GM21390 (cell line): ENCODE results near the gene C12orf76.

Source experiments
- ATAC-seq: cut with Tn5 transposase; IDR thresholded peaks from one replicate; pipeline ENCODE4 v1.9.1; 2021; ENCODE audit not compliant: unreplicated experiment

C12orf76 gene

DNA sequence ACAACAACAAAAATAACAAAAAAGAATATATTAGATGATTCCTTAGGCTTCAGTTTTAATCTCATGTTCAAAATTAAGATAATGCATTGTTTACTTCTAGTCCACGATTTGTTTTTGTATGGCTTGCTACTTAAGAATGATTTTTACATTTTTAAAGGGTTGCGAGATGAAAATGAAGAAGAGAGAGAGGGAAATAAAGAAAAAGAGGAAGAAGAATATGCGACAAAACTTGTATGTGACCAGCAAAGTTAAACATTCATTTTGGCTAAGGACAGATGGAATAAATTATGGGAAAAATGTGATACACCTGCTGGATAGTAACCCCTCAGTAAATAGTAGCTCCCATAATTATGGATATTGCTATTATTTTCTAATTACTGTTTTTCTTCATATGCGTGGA lies 50.9 kb downstream of the C12orf76 start:
- no peak for ATAC-seq

DNA sequence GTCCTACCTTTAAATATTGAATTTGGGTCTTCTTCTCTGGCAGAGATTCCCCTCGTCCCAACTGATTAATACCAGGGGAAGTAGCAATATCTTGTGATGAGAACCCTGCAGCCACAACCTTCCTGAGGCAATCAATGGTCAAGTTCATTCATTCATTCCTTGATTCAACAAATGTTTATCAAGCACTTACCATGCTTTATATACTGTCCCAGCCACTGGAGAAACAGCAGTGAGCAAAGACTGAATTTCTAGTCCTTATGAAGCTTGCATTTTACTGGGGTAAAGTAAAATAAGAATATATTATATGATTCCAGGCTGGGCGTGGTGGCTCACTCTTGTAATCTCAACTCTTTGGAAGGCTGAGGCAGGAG lies 51.9 kb downstream of the C12orf76 start:
- ATAC-seq, result no peak

DNA sequence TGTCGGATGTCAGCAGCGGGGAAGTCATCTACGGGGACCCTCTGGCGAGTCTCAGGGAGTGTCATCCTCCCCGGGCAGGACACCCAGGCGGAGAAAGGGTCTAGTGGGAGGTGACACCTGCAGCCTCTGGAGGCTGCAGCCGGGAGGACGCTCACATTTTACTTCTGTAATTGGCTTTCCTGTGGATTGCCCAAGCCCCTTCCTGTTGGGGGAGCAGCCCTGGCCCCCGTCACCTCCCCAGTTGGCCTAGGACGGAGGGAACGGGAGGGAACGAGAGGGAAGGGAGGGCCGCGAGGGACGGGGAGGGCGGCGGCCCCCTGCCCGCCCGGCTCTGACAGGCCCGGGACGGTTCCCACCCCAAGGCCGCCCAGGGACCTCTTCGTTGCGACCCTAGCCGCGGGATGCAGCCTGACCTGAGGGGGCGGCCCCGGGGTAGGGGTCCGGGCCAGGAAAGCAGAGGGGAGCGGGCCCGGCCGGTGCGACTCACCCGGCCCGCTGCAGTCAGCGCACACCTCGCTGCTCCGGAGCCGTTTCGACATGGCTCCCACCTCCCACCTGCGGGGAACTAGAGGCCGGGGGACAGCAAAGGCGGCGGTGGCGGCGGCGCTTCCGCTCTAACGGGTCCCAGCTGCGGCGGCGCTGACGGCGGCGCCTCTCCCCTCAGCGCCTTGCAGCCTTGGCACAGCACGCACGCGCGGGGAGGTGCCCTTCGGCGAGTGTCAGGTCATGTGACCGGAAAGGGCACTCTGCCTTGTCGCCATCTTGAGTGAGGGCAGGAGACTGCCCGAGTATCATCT lies 52.4 kb downstream of the C12orf76 start, which contains the start of gene GIT2:
GIT2 (minus strand) TSS at position 683 of the 797 bp plus-strand sequence; CDS start at position 539, 144 bp downstream.
- ATAC-seq, result peak; percentile 73

GRCh38 chr12:109995361-109995685 lies 53.0 kb downstream of the C12orf76 start:
- no peak for ATAC-seq

- no peak for ATAC-seq
These were observed 53.7 kb downstream of the C12orf76 start for GRCh38 chr12:109994401-109995175.

GRCh38 chr12:109993091-109993490 lies 55.2 kb downstream of the C12orf76 start:
- no peak for ATAC-seq

DNA sequence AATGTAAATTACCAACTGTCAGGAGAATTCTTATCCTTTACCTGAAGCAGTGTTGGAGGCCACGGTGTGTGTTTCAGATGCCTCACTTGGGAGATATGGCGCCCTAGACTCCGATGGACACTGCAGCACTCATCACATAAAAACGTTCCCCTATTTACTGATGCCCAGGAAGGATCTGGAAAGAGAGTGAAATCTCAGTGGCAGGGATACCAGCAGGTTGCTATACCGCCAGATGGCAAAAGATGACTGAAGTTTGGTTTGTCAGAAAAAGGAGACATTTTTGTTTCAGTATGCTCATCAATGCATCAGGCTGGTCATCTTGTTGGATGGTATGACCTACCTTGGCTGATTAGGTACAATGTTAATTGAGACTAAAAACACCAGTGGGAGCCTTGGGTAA lies 56.7 kb downstream of the C12orf76 start:
- no peak for ATAC-seq
